Loucy (cell line): ENCODE results near the gene PAX5.

Experiments used
- EZH2phosphoT487 ChIP-seq: fragments of 200-600 bp; IDR thresholded peaks from 2 replicates; pipeline ENCODE4 v1.6.1; 2018; ENCODE audit warnings: antibody characterized with exemption, mild to moderate bottlenecking, moderate library complexity, borderline replicate concordance
- TF ChIP-seq, protein P1 (sequence below): fragments of 200-600 bp; sonication (generic); conservative IDR thresholded peaks from 2 replicates; pipeline ENCODE4 v1.5.1; 2014; ENCODE audit warnings: mild to moderate bottlenecking, antibody characterized with exemption, low read length

DNA sequence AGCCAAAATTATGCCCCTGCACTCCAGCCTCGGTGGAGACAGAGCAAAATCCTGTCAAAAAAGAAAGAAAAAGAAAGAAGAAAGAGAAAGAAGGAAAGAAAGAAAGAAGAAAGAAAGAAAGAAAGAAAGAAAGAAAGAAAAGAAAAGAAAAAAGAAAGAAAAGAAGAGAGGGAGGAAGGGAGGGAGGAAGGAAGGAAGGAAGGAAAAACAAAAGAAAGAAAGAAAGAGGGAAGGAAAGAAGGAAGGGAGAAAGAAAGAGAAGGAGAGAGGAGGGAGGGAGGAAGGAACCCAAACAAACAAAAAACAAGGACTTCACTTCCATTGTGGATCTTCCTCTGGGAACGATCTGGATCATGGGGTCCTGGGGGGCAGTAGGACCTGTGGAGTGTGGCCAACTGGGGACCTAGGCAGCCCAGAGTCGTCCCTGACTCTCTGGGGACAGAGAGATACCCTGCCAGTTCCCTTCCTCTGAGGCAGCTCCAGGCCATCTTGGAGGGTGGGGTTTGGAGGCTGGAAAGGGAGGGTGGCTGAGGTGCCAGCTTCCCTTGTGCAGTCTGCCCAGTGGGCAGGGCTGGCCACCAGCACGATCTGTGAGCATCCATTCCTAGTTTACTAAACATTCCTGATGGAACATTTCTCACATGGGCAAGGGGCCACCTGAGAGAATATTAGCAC lies 216.8 kb downstream of the PAX5 start:
- TF ChIP-seq, protein P1, sequence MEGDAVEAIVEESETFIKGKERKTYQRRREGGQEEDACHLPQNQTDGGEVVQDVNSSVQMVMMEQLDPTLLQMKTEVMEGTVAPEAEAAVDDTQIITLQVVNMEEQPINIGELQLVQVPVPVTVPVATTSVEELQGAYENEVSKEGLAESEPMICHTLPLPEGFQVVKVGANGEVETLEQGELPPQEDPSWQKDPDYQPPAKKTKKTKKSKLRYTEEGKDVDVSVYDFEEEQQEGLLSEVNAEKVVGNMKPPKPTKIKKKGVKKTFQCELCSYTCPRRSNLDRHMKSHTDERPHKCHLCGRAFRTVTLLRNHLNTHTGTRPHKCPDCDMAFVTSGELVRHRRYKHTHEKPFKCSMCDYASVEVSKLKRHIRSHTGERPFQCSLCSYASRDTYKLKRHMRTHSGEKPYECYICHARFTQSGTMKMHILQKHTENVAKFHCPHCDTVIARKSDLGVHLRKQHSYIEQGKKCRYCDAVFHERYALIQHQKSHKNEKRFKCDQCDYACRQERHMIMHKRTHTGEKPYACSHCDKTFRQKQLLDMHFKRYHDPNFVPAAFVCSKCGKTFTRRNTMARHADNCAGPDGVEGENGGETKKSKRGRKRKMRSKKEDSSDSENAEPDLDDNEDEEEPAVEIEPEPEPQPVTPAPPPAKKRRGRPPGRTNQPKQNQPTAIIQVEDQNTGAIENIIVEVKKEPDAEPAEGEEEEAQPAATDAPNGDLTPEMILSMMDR: no peak
- TF ChIP-seq EZH2phosphoT487: no peak
